GM18517 (cell line): Measurements from ENCODE around the gene FAM83E.
"Not testable (repeated sequence)": the region's sequence is repeated elsewhere in the genome, so short reads cannot be mapped to it uniquely, and the experiment has no call there.

Source experiments
- ATAC-seq: cut with Tn5 transposase; IDR thresholded peaks from one replicate; pipeline ENCODE4 v1.9.1; 2021; ENCODE audit warnings: mild to moderate bottlenecking, moderate library complexity; ENCODE audit not compliant: unreplicated experiment

FAM83E gene

DNA sequence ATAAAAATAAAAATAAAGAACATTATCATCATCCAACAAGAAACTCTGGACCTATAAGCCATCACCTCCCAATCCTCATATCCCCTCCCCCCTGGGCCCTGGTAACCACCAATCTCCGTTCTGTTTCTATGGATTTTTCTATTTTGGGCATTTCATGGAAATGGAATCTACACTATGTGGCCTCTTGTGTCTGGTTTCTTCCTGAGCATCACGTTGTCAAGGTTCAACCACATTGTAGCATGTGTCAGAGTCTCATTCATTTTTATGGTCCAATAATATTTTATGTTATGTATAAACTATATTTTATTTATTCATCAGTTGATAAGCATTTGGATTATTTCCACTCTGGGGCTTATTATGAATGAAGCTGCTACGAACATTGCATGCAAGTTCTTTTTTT, 36.0 kb downstream of the FAM83E start:
- no peak for ATAC-seq

DNA sequence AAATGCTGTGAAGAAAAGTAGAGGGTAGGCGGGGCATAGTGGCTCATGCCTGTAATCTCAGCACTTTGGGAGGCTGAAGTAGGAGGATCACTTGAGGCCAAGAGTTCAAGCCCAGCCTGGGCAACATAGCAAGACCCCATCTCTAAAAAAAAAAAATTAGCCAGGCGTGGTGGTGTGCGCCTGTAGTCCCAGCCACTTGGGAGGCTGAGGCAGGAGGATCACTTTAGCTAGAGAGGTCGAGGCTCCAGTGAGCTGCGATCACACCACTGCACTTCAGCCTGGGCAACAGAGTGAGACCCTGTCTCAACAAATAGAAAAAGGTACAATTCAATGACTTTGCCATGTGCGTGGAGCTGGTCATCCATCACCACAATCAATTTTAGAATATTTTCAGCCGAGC, 37.0 kb downstream of the FAM83E start:
- ATAC-seq = not testable (repeated sequence)

DNA sequence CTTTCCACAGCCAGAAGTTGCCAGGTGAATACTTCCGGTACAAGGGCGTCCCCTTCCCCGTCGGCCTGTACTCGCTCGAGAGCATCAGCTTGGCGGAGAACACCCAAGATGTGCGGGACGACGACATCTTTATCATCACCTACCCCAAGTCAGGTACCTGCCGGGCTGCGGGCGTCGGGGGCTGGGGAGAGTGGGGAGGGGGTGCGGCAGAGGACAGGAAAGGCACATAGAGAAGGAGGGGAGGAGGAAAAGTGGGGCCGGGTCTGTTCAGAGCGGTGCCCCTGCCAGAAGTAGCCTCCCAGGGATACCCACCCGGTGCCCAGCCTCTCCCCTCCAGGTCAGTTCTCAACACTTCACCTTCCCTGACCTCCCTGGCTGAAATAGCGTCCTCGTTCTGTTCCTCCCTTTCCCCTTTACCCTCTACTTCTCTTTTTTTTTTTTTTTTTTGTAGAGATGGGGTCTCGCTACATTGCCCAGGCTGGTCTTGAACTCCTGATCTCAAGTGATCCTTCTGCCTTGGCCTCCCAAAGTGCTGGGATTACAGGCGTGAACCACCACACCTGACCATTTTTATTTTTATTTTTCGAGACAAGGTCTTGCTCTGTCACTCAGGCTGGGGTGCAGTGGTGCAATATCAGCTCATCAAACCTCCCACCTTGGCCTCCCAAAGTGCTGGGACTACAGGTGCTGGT, 38.8 kb downstream of the FAM83E start:
- no peak for ATAC-seq

DNA sequence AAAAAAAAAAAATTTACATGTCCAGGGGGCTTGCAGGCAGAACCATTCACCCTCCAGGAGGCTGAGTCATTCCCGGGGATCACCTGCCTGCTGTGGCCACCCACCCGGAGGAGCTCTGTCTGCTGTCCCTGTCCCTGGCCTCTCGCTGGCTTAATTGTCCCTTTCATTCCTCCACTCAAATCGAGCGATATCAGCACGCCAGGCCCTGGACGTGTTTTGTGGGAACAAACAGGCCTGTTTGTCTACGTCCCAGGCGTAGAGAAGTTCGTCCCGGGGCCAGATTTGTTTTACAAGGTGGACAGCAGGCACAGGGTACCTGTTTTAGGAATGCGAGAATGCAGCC, 41.7 kb downstream of the FAM83E start:
- no peak for ATAC-seq

DNA sequence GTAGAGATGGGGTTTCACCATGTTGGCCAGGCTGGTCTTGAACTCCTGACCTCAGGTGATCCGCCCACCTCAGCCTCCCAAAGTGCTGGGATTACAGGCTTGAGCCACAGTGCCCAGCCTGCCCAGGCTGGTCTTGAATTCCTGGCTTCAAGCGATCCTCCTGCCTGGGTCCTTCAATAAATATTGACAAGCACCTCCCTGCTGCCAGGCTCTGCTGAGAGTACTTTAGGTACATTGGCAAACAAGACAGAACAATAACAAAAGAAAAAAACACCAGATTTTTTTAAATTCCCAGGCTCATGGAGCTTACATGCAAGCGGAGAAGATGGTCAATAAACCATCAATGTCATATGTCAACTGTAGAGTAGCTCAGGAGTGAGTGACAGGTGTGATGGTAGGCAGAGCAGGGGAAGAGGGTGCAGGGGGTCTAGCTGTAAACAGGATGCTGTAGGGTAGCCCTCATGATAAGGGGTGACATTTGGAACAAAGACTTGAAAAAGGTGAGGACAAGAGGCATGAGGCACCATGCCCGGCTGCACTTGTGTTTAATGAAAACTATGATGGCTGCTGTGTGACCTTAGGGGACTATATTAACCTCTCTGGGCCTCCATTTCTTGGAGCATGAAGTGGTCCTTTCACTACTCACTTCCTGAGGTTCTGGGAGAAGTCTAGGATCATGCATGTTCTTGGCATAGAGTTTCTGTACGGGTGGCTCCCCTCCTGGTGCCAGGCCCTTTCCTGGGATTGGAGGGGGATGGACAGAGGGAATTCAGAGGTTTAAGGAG, 43.3 kb downstream of the FAM83E start:
- ATAC-seq = no peak

DNA sequence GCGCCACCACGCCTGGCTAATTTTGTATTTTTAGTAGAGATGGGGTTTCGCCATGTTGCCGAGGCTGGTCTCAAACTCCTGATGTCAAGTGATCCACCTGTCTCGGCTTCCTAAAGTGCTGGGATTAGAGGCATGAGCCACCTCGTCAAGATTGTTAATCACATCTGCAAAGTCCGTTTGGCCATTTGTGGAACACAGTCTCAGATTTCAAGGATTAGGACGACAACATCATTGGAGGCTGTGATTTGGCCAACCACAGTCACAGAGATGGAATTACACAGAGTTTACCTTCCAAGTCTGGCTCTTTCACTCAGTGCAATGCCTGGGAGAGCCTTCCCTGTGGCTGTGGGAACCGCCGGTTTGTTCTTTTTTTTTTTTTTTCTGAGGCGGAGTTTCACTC, 45.1 kb downstream of the FAM83E start:
- no peak for ATAC-seq

DNA sequence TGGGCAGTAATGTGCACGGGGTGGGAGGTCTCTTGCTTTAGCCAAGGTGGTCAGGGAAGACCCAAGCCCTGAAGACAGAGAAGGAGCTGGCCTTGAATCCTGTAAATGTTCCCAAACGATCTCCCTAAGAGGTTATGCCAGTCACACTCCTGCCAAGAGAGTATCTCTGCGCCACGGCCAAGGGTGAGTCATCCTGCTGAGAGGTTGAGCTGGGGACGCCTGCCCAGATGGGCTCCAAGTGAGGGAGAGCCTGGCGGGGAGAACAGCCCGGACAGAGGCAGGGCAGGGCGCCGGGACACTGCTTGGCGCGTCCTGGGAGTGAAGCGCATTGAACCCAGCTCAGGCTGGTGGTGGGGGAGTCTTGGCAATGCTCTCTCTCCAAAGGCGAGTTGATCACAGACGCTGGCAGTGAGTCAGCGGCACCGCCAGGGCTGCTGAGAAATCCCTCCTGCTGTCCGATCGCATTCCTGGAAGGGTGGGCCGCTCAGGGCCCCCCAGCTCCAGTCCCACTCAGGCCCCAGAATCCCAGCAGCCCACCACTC, 46.5 kb downstream of the FAM83E start:
- no peak for ATAC-seq

DNA sequence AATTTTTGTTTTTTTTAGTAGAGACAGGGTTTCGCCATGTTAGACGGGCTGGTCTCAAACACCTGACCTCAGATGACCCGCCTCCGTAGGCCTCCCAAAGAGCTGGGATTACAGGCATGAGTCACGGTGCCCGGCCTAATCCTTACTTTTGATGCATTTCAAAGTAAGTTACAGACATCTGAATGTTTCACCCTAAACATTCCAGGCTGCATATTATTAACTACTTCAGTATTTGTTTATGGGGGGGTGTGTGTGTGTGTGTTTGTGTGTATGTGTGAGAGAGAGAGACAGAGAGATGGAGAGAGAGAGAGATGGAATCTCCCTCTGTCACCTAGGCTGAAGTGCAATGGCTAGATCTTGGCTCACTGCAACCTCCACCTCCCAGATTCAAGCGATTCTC, 49.8 kb downstream of the FAM83E start:
- no peak for ATAC-seq
